K562 (cell line): Measurements from ENCODE around the gene C3orf70.

Experiments
- TCF7L2 ChIP-seq: fragments of 150-350 bp; IDR thresholded peaks from 2 replicates; pipeline ENCODE4 v1.6.1; 2016; ENCODE audit warnings: low read depth, mild to moderate bottlenecking, low read length, moderate library complexity
- TEAD1 ChIP-seq, 2 experiments: fragments of 450-650 bp in 1 of 2; sonication (generic) in 1 of 2; formaldehyde crosslinking; IDR thresholded peaks; 2 replicates each; pipeline versions ENCODE4 v1.4.0 to v1.8.0; 2020 to 2022; ENCODE audit warnings: mild to moderate bottlenecking in 2 of 2, missing genetic modification reagents in 1 of 2
- ZBTB40 ChIP-seq, 2 experiments: fragments of 450-650 bp in 1 of 2; sonication (generic) in 1 of 2; formaldehyde crosslinking in 1 of 2; IDR thresholded peaks; 2 replicates each; pipeline versions ENCODE4 v1.7.1 to v1.9.0; 2016 to 2022; ENCODE audit warnings: inconsistent platforms in 1 of 2, mild to moderate bottlenecking in 1 of 2, missing genetic modification reagents in 1 of 2

GRCh38 chr3:185040425-185040824 is 112.4 kb downstream of the C3orf70 start:
- no peak for TF ChIP-seq ZBTB40 (IDR thresholded peaks at IDR 0.05)
- no peak for TF ChIP-seq ZBTB40 (CRISPR knock-in tag; IDR thresholded peaks at IDR 0.05)
- TF ChIP-seq TCF7L2 = no peak
- TF ChIP-seq TEAD1 (CRISPR knock-in tag; IDR thresholded peaks at IDR 0.05) = no peak
